HG03095 (cell line): ENCODE measurements around the gene LPCAT1.

Experiments
- ATAC-seq: cut with Tn5 transposase; IDR thresholded peaks from one replicate; pipeline ENCODE4 v1.9.1; 2021; ENCODE audit warnings: moderate library complexity; ENCODE audit not compliant: unreplicated experiment

The LPCAT1 gene

DNA sequence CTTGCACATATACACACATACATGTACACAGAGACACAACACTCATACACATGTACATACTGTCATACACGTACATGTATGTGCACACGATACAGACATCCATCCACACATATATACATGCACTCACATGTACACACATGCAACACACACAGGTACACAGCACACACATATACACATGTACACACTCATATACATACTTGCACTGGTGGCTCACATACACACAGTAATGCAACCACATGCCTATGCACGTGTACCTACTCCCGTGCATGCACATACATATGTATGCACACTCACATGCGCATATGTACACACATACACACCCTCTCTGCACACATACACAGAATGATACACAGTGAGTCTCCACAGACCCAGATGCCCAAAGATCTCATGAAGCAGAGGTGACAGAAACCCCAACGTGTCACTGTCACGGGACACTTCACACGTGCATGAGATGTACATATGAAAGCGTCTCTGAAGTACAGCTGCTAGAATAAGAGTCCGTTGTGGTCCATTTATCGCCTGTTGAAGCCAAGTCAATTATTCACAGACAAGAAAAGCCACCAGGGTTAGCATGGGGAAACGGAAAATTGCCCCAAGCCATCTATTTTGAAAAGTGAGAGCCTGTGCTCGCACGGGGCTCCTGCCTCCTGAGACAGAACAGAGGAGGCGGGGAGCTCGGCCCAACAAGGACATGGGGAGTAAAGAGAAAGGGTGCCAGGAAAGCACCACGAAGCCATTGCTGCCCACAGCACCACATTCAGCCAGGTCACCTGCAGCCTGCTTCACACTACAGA, 24.9 kb downstream of the LPCAT1 start:
- peak; percentile 22 for ATAC-seq

DNA sequence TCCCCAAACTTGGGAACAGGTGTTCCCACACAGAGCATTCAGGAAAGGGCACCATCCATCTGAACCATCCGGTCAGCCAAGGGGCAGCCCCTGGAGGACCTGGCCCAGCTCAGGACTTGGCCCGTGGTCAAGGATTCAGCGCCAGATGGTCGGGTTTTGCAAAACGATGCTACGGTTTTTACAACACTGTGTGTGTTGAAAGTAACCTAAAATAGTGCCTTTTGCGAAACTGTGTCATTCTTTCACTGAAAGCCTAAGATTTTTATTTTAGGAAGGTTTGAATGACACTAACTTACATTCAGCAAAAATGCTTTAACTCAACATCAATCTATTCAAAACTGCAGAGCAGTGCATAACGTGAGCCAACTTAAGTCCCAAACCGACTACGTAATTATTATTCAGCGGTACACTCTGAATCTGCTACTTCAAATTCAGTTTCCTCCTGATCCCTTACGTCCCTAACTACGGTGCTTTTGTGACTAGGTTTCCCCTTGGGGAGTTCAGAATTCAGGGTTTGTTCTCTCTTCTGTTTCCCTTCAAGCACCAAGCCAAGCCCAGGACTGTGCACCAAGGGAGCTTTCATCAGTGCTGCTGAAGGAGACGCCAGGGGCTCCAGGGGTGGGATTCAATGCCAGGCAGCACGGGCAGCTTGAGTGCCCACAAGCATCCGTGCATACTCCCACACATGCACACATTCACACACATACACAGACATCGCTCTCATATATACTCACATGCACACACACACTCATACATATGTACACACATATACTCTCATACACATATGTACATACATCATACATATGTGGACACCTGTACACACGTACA, 25.8 kb downstream of the LPCAT1 start:
- peak; percentile 25 for ATAC-seq

- ATAC-seq, result peak; percentile 31
Measured at GRCh38 chr5:1497242-1497777, 26.4 kb downstream of the LPCAT1 start.

- no peak for ATAC-seq
Measured at GRCh38 chr5:1495525-1495897, 28.2 kb downstream of the LPCAT1 start.

DNA sequence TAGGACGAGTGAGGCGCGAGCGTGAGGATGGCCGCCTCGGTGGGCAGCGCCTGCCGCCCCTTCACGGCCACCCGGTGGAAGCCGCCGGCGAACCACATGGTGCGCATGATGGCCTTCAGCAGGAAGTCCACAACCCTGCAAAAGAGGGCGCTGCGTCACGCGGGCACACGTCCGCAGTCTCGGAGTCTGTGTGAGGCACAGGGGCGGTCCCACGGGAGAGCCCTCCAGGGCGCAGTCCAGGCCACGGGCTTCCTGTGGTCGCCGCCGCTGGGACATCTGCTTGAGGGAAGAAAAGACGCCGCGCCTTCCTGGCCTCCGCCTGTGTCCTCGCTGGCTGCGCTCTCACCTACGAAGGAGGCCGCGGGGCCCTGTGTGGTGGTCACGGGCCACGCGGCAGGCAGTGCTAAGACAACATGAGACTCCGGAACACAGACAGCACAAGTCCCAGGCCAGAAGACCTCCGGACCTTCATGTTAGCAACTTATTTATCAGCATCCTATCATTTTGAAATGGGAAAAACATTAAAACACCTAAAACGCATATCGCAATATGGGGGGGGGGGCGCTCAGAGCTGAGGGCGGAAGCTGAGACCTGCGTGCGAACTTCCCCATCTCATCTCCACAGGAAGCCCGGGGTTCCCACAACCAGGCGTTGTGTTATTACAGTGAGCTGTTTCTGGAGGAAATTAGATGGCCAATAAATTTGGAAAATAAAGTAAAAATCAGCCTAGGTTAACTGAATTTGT, 28.8 kb downstream of the LPCAT1 start:
- peak; percentile 35 for ATAC-seq

- ATAC-seq, result no peak
Measured at GRCh38 chr5:1493941-1494340, 29.8 kb downstream of the LPCAT1 start.

DNA sequence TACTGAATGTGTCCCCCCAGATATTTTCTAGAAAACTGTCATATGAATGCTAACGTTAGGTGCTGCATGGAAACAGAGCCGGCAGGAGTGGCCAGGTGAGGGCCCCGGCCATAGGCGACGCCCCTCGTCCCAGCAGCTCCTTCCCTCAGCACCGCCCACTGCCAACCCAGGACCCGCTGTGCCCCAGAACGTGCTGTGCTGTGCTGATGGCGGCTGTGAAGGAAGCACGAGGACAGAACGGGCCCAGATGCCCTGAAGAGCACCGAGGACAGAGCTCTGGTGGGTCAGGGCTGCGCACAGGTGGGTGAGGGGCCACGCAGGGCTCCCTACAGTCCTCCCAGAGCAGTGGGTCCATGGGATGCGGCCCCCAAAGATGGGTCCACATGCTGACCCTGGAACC, 30.3 kb downstream of the LPCAT1 start:
- ATAC-seq, result no peak

GRCh38 chr5:1492757-1493156, 31.0 kb downstream of the LPCAT1 start:
- ATAC-seq, result no peak

- no peak for ATAC-seq
Measured at GRCh38 chr5:1490376-1490775, 33.4 kb downstream of the LPCAT1 start.

DNA sequence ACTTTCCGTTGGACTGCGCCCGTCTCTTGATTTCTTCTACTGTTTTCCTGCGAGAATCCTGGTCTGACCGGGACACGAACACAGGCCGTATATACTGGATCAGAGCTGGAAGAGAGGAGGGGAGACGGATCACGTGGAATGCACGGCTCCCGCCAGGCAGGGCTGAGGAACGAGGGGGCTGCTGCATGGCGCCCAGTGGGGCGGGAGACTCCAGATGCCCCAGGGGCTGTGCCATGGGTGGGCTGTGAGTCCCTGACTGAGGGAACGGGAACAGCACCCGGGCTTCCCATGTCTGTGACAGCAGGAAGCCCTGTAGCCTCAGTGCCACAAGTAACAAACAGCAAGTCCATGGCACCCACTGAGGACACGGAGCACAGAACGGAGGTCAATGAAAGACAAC, 34.0 kb downstream of the LPCAT1 start:
- no peak for ATAC-seq

GRCh38 chr5:1488882-1489680, 34.7 kb downstream of the LPCAT1 start:
- ATAC-seq, result peak; percentile 45

DNA sequence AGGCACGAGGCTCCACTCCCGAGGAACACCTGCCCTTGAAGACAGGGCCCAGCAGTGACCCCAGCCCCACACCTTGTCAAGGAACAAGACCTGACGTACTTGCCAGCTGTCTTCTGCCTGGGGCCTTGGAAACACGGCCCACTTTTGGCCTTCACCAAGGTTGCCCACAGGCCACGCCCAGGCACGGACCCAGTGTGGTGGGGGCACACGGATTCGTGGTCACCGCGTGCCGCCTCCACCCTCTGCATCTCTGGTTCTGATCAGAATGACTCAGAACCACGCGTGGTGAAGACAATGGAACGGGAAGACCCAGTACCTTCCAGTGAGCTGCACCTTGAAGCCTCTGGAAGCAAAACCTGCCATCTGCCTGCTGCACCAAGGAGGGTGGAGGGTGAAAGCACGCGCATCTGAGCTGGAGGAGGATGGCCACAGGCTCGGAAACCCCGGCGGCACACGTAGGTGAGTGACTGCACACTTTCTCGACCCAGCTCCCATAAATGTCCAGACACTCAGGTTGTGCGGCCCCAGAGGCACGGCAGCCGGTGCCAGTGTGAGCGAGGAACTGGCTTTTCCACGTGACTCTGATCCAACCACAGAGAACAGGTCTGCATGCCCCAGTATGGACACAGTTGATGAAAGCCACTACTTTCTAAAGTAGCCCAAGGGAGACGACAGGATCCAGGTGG, 36.5 kb downstream of the LPCAT1 start:
- no peak for ATAC-seq

DNA sequence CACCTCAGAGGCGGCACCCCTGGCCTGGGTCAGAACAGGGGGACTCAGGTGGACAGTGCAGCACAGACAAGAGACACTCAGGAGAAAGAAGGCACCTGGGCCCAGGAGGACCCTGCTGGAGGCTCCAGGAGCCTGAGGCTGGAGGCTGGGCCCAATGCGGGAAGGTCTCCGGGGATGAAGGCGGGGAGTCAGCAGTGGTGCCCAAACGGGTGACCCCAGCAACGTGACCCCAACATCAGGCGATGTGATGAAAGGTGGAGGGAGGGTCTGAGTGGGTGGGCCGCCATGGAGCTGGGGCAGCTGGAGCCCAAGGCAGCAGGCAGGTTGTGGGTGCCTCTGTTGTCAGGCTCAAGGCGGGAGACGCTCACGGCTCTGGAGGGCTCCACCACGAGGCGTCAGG, 37.5 kb downstream of the LPCAT1 start:
- ATAC-seq, result no peak

DNA sequence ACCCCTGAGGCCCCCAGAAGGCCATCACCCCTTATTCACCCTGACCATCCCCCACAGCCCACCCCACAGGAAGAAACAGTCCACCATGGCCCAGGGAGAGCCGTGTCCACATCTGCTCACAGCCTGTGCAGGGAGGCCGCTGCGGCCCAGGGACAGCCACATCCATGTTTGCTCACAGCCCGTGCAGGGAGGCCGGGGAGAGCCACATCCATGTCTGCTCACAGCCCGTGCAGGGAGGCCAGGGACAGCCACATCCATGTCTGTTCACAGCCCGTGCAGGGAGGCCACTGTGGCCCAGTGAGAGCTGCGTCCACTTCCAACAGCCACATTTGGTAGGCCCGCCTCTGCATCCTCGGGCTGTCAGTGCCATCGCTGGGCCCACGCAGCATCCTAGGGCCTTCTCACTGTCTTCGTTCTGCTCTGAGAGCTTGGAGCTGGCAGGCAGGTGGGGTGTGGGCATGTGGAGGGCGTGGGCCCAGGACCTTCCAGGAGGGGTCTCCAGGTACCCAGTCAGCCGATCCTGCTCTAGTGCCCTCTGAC, 38.1 kb downstream of the LPCAT1 start:
- ATAC-seq, result no peak

DNA sequence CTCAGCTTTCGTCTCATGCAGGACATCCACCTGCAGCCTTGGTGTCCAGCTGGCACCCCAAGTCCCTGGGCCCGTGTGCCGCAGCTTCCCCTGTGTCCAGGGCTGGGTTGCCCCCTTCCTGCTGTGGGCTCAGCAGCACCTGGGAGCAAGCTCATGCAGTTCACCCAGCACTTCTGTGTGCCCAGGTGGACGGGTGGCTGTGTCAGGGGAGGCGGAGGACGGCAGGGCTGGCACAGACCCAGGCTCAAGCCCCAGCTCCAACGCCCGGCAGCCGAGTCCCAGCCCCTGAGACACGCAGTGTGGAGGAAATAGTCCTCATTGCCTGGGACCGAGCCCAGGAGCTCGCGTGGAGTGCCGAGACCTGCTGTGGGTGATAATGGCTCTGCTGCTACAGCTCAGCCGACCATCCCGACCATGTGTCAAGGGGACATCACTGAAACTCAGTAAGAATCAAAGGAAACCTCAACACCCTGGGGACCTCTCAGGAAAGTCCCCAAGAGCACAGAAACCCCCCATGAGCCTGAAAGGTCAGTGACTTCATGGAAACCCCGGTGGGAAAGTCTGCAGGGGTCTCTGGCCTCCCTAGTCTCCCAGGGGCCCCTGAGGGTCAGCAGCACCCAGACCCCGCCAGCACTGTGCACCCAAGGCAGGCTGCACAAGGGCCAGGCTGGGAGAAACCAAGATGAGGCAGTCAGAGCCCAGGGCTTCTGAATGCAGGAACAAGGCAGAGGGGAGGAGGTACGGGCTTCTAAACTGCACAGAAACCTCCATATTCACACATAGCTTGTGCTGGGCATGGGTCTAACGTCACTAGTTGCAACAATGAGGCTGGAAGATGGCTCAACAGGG, 38.8 kb downstream of the LPCAT1 start:
- ATAC-seq, result peak; percentile 45

- no peak for ATAC-seq
Measured at GRCh38 chr5:1483856-1484729, 39.7 kb downstream of the LPCAT1 start.

- no peak for ATAC-seq
Measured at GRCh38 chr5:1483064-1483463, 40.7 kb downstream of the LPCAT1 start.

DNA sequence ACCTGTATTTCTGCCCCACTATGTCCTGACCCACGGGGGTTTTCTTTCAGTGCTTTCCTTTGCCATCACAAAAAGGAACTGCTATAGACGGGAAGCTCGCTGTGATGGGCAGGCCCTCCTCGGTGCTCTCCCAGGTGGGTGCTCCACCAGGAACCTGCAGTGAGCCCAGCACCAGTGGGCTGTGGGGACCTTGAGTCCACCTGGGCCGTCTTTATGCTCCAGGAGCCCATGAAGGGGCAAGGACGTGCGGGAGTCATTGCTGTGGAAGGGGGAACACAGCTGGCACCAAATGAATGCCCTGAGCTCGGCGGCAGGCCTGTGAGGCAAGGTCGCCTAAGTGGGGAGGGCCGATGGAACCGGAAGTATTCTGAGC, 41.8 kb downstream of the LPCAT1 start:
- ATAC-seq, result no peak
